A673 (cell line): ENCODE results near the gene PARD3. TPM values are rescaled to one million over a fixed set of nuclear protein-coding genes. Genes with fewer than 3 reads are reported as not detected.

Experiments used
- BruUV-seq: library from RNA; stranded (reverse); fragments of 400-500 nt; replicated peaks from 2 replicates; lab custom pipeline; 2021; lab: Mats Ljungman, UMichigan
- CTCF ChIA-PET: fragments of 300-600 bp; sonication (Branson Sonifier 250); formaldehyde crosslinking; loops from one replicate; lab custom pipeline; 2022; ENCODE audit warnings: antibody characterized with exemption; lab: Charles Lee
- POLR2A ChIA-PET: fragments of 300-600 bp; sonication (Branson Sonifier 250); formaldehyde crosslinking; loops from one replicate; lab custom pipeline; 2022; ENCODE audit warnings: antibody characterized with exemption; ENCODE audit not compliant: low non-redundant PET; lab: Charles Lee
- DNase-seq: peaks from one replicate; pipeline ENCODE4 v3.0.0-alpha.2; 2015; ENCODE audit warnings: low spot score
- H3K27ac ChIP-seq: fragments of 200-600 bp; sonication (generic); 2 replicates; pipeline ENCODE4 v1.5.1; 2016; ENCODE audit warnings: mixed run types, low read depth, mild to moderate bottlenecking, mixed read lengths, antibody characterized with exemption, low read length; ENCODE audit not compliant: poor library complexity, severe bottlenecking
- H3K27me3 ChIP-seq: fragments of 200-600 bp; sonication (generic); replicated peaks from 2 replicates; pipeline ENCODE4 v1.6.1; 2017; ENCODE audit warnings: mixed run types, low read depth, mild to moderate bottlenecking, mixed read lengths, antibody characterized with exemption, low read length; ENCODE audit not compliant: insufficient read depth, poor library complexity
- H3K36me3 ChIP-seq: fragments of 200-600 bp; sonication (generic); 2 replicates; pipeline ENCODE4 v1.6.1; 2016; ENCODE audit warnings: mixed run types, mild to moderate bottlenecking, mixed read lengths, antibody characterized with exemption, low read length; ENCODE audit not compliant: insufficient read depth, poor library complexity, severe bottlenecking
- H3K4me1 ChIP-seq: fragments of 200-600 bp; sonication (generic); 2 replicates; pipeline ENCODE4 v1.6.1; 2017; ENCODE audit warnings: mixed run types, mild to moderate bottlenecking, mixed read lengths, antibody characterized with exemption, low read length; ENCODE audit not compliant: insufficient read depth, poor library complexity, severe bottlenecking
- H3K4me3 ChIP-seq: fragments of 200-600 bp; sonication (generic); 2 replicates; pipeline ENCODE4 v1.5.1; 2016; ENCODE audit warnings: low read depth, mixed run types, mild to moderate bottlenecking, mixed read lengths, low read length; ENCODE audit not compliant: poor library complexity, severe bottlenecking
- H3K9me3 ChIP-seq: fragments of 200-600 bp; sonication (generic); 2 replicates; pipeline ENCODE4 v1.6.1; 2016; ENCODE audit warnings: mixed run types, low read depth, mild to moderate bottlenecking, mixed read lengths, antibody characterized with exemption, low read length; ENCODE audit not compliant: poor library complexity, severe bottlenecking
- CTCF ChIP-seq: fragments of 300-800, 200-600 bp; sonication (generic); conservative IDR thresholded peaks from 2 replicates; pipeline ENCODE4 v1.5.1; 2017; ENCODE audit warnings: low read depth, mild to moderate bottlenecking, antibody characterized with exemption, low read length, moderate library complexity, mixed read lengths
- EZH2 ChIP-seq: fragments of 200-600 bp; sonication (generic); IDR thresholded peaks from 2 replicates; pipeline ENCODE4 v1.6.1; 2017; ENCODE audit warnings: borderline replicate concordance, low read depth, mild to moderate bottlenecking, mixed read lengths, antibody characterized with exemption, low read length; ENCODE audit not compliant: poor library complexity, severe bottlenecking
- intact Hi-C: fragments of 100-400 bp; cut with micrococcal nuclease; formaldehyde crosslinking; loops from one replicate; pipeline ENCODE4 v1.10.0; 2022; ENCODE audit not compliant: unreplicated experiment
- total RNA-seq: library from RNA; stranded (reverse); gene quantifications from 2 replicates; pipeline ENCODE4 v1.2.3, GENCODE V29; 2021

PARD3 gene
- total RNA-seq, 1 experiment from 2014 or later: 28.0 TPM

- Histone ChIP-seq H3K27me3 (no peaks in the 10 kb centered on the region), H3K9me3 (no peaks in the 10 kb centered on the region), H3K4me1 (peaks cover 10% of the 10 kb centered on the region), H3K27ac (no peak overlapping the region), H3K36me3 (no peaks in the 10 kb centered on the region), H3K4me3 (no peak overlapping the region)
- DNase-seq: no peak
- POLR2A ChIA-PET: interaction anchor here (0.5 kb wide), 1 partner anchor 9 kb away, joined by 3 read pairs; no protein-coding TSS in a partner anchor
- intact Hi-C loops: no loop called here
- BruUV-seq: no TSS peak
- no peak for TF ChIP-seq EZH2
- no peak for TF ChIP-seq CTCF
- CTCF ChIA-PET: no interaction called here
Observed at GRCh38 chr10:34169131-34169530, 646.0 kb downstream of the PARD3 start.

GRCh38 chr10:34168439-34168838 is 646.7 kb downstream of the PARD3 start:
- Histone ChIP-seq H3K36me3 (no peaks in the 10 kb centered on the region), H3K9me3 (no peaks in the 10 kb centered on the region), H3K4me3 (no peak overlapping the region), H3K27ac (no peak overlapping the region), H3K4me1 (peaks cover 10% of the 10 kb centered on the region), H3K27me3 (no peaks in the 10 kb centered on the region)
- DNase-seq: peak; percentile 28
- intact Hi-C loops: no loop called here
- TF ChIP-seq CTCF (no peak), EZH2 (no peak)
- POLR2A ChIA-PET: no interaction called here
- BruUV-seq: no TSS peak
- CTCF ChIA-PET: no interaction called here

DNA sequence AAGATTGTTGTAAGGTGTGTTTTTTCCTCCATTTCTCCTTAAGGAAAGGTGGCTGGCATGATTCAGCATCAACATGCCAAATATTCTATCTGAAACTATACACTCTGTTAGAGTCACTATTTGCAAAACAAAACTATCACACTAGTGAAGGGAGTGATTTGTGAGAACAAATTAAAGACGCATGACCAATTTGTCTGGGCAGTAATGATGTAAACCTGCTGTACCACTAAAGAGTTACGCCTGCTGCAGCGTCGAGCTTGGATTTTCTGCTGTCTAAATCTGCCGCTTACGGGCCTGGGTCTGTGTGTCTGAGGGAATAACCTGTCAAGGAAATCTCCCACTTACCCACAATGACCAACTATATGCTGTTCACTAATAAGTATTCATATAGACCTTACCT is 648.3 kb downstream of the PARD3 start:
- POLR2A ChIA-PET: interaction anchor here (0.6 kb wide), 1 partner anchor 11 kb away, joined by 3 read pairs; no protein-coding TSS in a partner anchor
- Histone ChIP-seq H3K27ac (no peak overlapping the region), H3K27me3 (no peaks in the 10 kb centered on the region), H3K4me1 (peaks cover 10% of the 10 kb centered on the region), H3K36me3 (no peaks in the 10 kb centered on the region), H3K4me3 (no peak overlapping the region), H3K9me3 (no peaks in the 10 kb centered on the region)
- CTCF ChIA-PET: no interaction called here
- TF ChIP-seq CTCF (no peak), EZH2 (no peak)
- DNase-seq: no peak
- BruUV-seq: no TSS peak
- intact Hi-C loops: no loop called here
